Measurements from ENCODE around the gene DCC.

The DCC gene

DNA sequence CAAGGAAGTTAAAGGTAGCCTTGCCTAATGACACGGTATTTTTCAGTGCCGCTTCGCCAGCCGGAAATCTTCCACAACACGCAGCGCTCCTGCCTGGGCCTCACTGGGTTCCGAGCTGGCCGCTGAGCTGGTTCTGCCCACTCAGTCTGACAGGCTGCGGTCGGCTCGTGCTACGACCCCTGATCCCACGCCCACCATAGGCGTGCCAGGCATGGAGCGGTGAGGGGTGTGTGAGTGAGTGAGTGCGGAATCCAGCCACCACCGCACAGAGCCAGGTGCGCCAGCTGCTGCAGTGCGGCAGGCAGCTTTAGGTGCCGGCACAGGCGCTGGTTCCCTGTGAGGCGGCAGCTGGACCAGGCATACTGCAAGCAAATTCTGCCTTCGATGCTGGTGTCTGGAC lies 407.9 kb downstream of the DCC start:
- Histone ChIP-seq H3K27me3 (no peaks in the 10 kb centered on the region), H3K4me1 (no peaks in the 10 kb centered on the region), H3K36me3 (no peaks in the 10 kb centered on the region), H3K9me3 (no peaks in the 10 kb centered on the region), H3K27ac (no peak overlapping the region), H3K4me3 (no peak overlapping the region)
- intact Hi-C loops (cut with DNase I; ENCODE audit: low total_unique reads): no loop called here
- TF ChIP-seq, protein P1, sequence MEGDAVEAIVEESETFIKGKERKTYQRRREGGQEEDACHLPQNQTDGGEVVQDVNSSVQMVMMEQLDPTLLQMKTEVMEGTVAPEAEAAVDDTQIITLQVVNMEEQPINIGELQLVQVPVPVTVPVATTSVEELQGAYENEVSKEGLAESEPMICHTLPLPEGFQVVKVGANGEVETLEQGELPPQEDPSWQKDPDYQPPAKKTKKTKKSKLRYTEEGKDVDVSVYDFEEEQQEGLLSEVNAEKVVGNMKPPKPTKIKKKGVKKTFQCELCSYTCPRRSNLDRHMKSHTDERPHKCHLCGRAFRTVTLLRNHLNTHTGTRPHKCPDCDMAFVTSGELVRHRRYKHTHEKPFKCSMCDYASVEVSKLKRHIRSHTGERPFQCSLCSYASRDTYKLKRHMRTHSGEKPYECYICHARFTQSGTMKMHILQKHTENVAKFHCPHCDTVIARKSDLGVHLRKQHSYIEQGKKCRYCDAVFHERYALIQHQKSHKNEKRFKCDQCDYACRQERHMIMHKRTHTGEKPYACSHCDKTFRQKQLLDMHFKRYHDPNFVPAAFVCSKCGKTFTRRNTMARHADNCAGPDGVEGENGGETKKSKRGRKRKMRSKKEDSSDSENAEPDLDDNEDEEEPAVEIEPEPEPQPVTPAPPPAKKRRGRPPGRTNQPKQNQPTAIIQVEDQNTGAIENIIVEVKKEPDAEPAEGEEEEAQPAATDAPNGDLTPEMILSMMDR (IDR thresholded peaks at IDR 0.05): no peak
- DNase-seq: no peak

DNA sequence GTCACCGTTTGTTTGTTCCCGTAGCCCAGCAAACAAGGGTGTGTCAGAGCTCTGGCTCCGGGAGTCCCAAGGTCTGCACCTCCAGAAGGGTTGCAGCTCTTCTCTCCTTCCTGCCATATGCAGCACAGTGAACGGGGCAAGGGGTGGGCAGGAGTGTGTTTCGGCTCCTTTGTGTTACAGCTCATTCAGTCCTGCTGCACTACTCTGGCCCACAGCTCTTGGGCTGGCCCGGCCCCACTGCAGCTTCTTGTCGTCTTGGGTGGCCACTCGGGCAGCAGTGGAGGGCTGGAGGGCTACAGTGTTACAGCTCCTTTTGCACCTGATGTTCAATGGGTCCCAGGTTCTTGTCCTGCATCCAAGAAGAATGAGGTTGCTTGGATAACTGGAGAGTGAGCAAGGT lies 408.3 kb downstream of the DCC start:
- Histone ChIP-seq H3K4me3 (no peak overlapping the region), H3K27ac (no peak overlapping the region), H3K4me1 (no peaks in the 10 kb centered on the region), H3K27me3 (no peaks in the 10 kb centered on the region), H3K9me3 (no peaks in the 10 kb centered on the region), H3K36me3 (no peaks in the 10 kb centered on the region)
- no peak for DNase-seq
- intact Hi-C loops (cut with DNase I; ENCODE audit: low total_unique reads): no loop called here
- TF ChIP-seq, protein P1 (IDR thresholded peaks at IDR 0.05): no peak

DNA sequence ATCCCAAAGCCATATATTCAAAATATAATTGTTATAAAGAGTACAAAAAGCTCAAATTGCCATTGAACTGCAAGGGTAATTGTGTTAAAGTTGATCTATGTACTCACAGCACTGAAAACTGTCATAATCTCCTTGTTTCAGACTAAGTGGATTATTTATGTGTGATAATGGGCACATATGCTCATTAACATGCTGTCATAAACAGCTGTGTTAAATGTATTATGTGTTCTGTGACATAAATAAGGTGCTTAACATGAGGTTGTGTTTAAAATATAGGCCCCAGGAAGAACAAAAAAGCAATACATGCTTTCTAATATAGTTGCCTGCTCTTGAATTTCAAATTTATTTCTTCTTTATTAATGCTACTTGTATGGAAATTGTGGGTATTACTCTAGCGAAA lies 409.5 kb downstream of the DCC start:
- no peaks in the 10 kb centered on the region for H3K27me3 ChIP-seq
- H3K9me3 ChIP-seq: no peaks in the 10 kb centered on the region
- TF ChIP-seq, protein P1 (IDR thresholded peaks at IDR 0.05): no peak
- no peaks in the 10 kb centered on the region for H3K4me1 ChIP-seq
- no peak overlapping the region for H3K27ac ChIP-seq
- intact Hi-C loops (cut with DNase I; ENCODE audit: low total_unique reads): no loop called here
- no peak overlapping the region for H3K4me3 ChIP-seq
- DNase-seq: no peak
- H3K36me3 ChIP-seq: no peaks in the 10 kb centered on the region

DNA sequence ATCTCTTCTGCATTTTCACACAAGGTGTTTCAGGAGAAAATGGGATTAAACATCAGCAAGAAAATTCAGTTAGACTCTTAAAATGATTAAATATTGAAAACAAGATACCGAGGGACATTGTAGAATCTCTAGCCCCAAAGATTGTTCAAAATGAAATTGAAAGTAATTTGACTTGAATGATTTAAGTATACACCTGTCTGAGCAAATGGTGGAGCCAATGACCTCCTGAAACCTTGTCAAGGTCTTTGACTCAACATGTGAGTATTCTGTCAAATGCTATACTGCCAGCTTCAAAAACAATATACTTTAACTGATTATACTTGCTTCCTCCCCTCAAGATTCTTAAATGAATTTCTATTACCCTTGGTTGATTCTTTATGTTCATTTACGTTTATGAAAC lies 411.0 kb downstream of the DCC start:
- Histone ChIP-seq H3K36me3 (no peaks in the 10 kb centered on the region), H3K9me3 (no peaks in the 10 kb centered on the region), H3K27ac (no peak overlapping the region), H3K4me1 (no peaks in the 10 kb centered on the region), H3K27me3 (no peaks in the 10 kb centered on the region), H3K4me3 (no peak overlapping the region)
- no peak for DNase-seq
- TF ChIP-seq, protein P1 (IDR thresholded peaks at IDR 0.05): no peak
- intact Hi-C loops (cut with DNase I; ENCODE audit: low total_unique reads): no loop called here

- TF ChIP-seq, protein P1 (IDR thresholded peaks at IDR 0.05): no peak
- H3K9me3 ChIP-seq: no peaks in the 10 kb centered on the region
- H3K4me1 ChIP-seq: no peaks in the 10 kb centered on the region
- H3K27me3 ChIP-seq: no peaks in the 10 kb centered on the region
- H3K4me3 ChIP-seq: no peak overlapping the region
- intact Hi-C loops (cut with DNase I; ENCODE audit: low total_unique reads): no loop called here
- no peak for DNase-seq
- no peaks in the 10 kb centered on the region for H3K36me3 ChIP-seq
- no peak overlapping the region for H3K27ac ChIP-seq
These were observed 424.3 kb downstream of the DCC start for GRCh38 chr18:52764316-52764715.

DNA sequence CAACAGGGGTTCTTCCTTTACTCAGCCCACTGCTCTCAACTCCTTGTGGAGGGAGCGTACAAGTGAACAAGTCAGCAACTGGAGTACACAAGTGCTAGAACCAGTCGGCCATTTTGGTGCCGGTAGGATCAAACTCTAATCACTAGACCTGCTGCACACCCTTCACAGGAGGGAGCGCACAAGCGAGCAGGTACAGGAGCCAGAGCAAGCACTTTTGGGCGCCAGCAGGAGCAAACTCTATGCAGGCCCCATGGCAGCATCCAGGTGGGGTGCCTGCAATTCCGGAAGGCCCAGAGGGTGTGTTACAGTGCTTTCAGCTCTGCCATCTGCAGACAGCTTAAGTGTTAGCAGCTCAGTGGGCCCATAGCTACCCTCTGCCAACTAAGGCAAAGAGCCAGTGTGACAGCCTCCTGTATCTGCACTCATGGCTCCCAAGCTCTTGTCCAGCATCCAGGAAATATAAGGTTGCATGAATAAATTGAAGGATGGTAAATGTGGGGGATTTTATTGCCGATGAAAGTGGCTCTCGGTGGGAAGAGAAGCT lies 426.1 kb downstream of the DCC start:
- H3K4me3 ChIP-seq: no peak overlapping the region
- no peak for DNase-seq
- no peaks in the 10 kb centered on the region for H3K36me3 ChIP-seq
- no peaks in the 10 kb centered on the region for H3K4me1 ChIP-seq
- intact Hi-C loops (cut with DNase I; ENCODE audit: low total_unique reads): no loop called here
- TF ChIP-seq, protein P1 (IDR thresholded peaks at IDR 0.05): no peak
- H3K27ac ChIP-seq: no peak overlapping the region
- H3K9me3 ChIP-seq: no peaks in the 10 kb centered on the region
- no peaks in the 10 kb centered on the region for H3K27me3 ChIP-seq

Measured in tibial artery (tissue), 4 donors.